Adrenal gland (tissue), 12 donors: ENCODE measurements around the gene DOCK6. TPM values are rescaled to one million over a fixed set of nuclear protein-coding genes. Genes with fewer than 3 reads are reported as not detected.

Source experiments
- DNase-seq, 7 donors: peaks; one replicate each; pipeline ENCODE4 v3.0.0-alpha.2; 2019 to 2020
- H3K27ac ChIP-seq, 5 donors: fragments of 200-600 bp; sonication (generic) in 4 of 5; 1 replicate in 3 of 5; 2 replicates in 2 of 5; pipeline versions ENCODE4 v1.5.1 to v1.8.0; 2016 to 2020; ENCODE audit warnings: mild to moderate bottlenecking in 1 of 5
- H3K27me3 ChIP-seq: fragments of 200-600 bp; 2 replicates; pipeline ENCODE4 v1.8.0; 2021
- H3K36me3 ChIP-seq, 2 donors: fragments of 200-600 bp; replicated peaks in 1 of 2; 1 replicate in 1 of 2; 2 replicates in 1 of 2; pipeline versions ENCODE4 v1.5.1 to v1.8.0; 2018 to 2022
- H3K4me1 ChIP-seq, 2 donors: fragments of 200-600 bp; replicated peaks in 1 of 2; 1 replicate in 1 of 2; 2 replicates in 1 of 2; pipeline versions ENCODE4 v1.5.1 to v1.8.0; 2018 to 2021
- H3K4me3 ChIP-seq, 4 donors: fragments of 200-600 bp; sonication (generic) in 3 of 4; one replicate each; pipeline ENCODE4 v1.5.1; 2016 to 2018
- H3K9me3 ChIP-seq, 3 donors: fragments of 200-600 bp; sonication (generic) in 1 of 3; replicated peaks in 1 of 3; 1 replicate in 2 of 3; 2 replicates in 1 of 3; pipeline versions ENCODE4 v1.5.1 to v1.8.0; 2016 to 2021
- CTCF ChIP-seq, 6 experiments: fragments of 450-650 bp in 4 of 6; fragments of 200-600 bp in 2 of 6; sonication (generic) in 1 of 6; IDR thresholded peaks; 1 replicate in 5 of 6; 2 replicates in 1 of 6; pipeline versions ENCODE4 v1.5.1 to v1.8.0; 2016 to 2021; ENCODE audit warnings: antibody characterized with exemption in 6 of 6, mild to moderate bottlenecking in 2 of 6, moderate library complexity in 1 of 6
- POLR2A ChIP-seq, 2 donors: fragments of 450-650 bp; IDR thresholded peaks; one replicate each; pipeline ENCODE4 v1.6.1; 2017; ENCODE audit warnings: antibody characterized with exemption in 2 of 2, mild to moderate bottlenecking in 2 of 2, moderate library complexity in 1 of 2
- WGBS, 4 donors: extraction: QIAGEN DNeasy Blood & Tissue Kit in 2 of 4; methylation state at CpG; one replicate each; pipeline versions ENCODE4 v1.1.5 to v1.1.7; 2013 to 2017; 5-methylcytosine and 5-hydroxymethylcytosine counted together
- intact Hi-C, 2 donors: fragments of 100-400 bp; cut with DNase I; formaldehyde crosslinking; loops; one replicate each; pipeline versions ENCODE4 v1.14.1 to v1.15.0; 2022 to 2023
- polyA plus RNA-seq, 3 donors: library from polyadenylated mRNA; stranded (reverse); fragments of 200-250 nt in 2 of 3; fragments of 350-450 nt in 1 of 3; fragmentation: Illumina TruSeq in 1 of 3; extraction: RNeasy Lipid Tissue Mini Kit (QIAGEN cat#74804) in 1 of 3; gene quantifications; one replicate each; pipeline ENCODE4 v1.2.3, GENCODE V29; 2013 to 2014
- total RNA-seq, 9 donors: library from RNA; depleted of rRNA in 4 of 9; stranded (reverse); fragments of >200 nt in 4 of 9; fragments of 120-200 nt in 1 of 9; fragmentation: NEBNext Ultra II Directional in 1 of 9; extraction: Animal tissue kit (Norgen Biotek cat#: 25700) in 1 of 9; gene quantifications; one replicate each; pipeline versions ENCODE4 v1.1.0 to v1.2.4, GENCODE V29; 2013 to 2023
- donor health status: healthy with polysubstance abuse.
- donor health status: Bipolar disorder and iron deficiency.
- donor health status: DM: yes; HTN: yes; CAD: no.
- donor health status: DM: no; HTN: no; CAD: no.
- donor health status: DM: no; HTN: no; CAD: no.
- donor health status: DM: yes; HTN: yes; CAD: no.

The DOCK6 gene
- total and polyA plus RNA-seq, 12 donors, result 4.5 to 152 (median 38.3) TPM

- no peak for TF ChIP-seq POLR2A (IDR thresholded peaks at IDR 0.05)
- no peak for TF ChIP-seq CTCF (IDR thresholded peaks at IDR 0.05)
- intact Hi-C loops, result no loop called here
- Histone ChIP-seq H3K4me3 (no peak overlapping the region), H3K27ac (no peak overlapping the region), H3K9me3 (no peaks in the 10 kb centered on the region), H3K4me1 (peaks cover 4 to 10% of the 10 kb centered on the region in 2 donors), H3K27me3 (no peaks in the 10 kb centered on the region), H3K36me3 (no peaks in the 10 kb centered on the region)
- WGBS, 4 donors, result 93 to 96% (median 95%) methylated on average over 6 of the region's 6 CpGs
- DNase-seq, result no peak
These were observed 1.4 kb upstream of the DOCK6 start for GRCh38 chr19:11263726-11264125.

GRCh38 chr19:11261431-11261970 is 823 bp downstream of the DOCK6 start:
- Histone ChIP-seq H3K4me3 (peak overlapping the region in 3 of 4 donors; percentile 82 to 90 (median 89)), H3K27me3 (no peaks in the 10 kb centered on the region), H3K27ac (peak overlapping the region in 4 of 5 donors; percentile 65 to 95 (median 75)), H3K4me1 (peaks cover 4 to 10% of the 10 kb centered on the region in 2 donors), H3K36me3 (no peaks in the 10 kb centered on the region), H3K9me3 (no peaks in the 10 kb centered on the region)
- TF ChIP-seq CTCF (IDR thresholded peaks at IDR 0.05), result no peak
- TF ChIP-seq POLR2A (IDR thresholded peaks at IDR 0.05), result no peak
- WGBS, 4 donors, result 24 to 67% (median 34%) methylated on average over 1 to 18 of the region's 18 CpGs
- intact Hi-C loops, result no loop called here
- DNase-seq, result no peak

- H3K27me3 ChIP-seq, result no peaks in the 10 kb centered on the region
- H3K36me3 ChIP-seq, result no peaks in the 10 kb centered on the region
- intact Hi-C loops, result no loop called here
- TF ChIP-seq POLR2A (IDR thresholded peaks at IDR 0.05), result no peak
- TF ChIP-seq CTCF (IDR thresholded peaks at IDR 0.05), result no peak
- peak overlapping the region in 1 of 4 donors; percentile 89 for H3K4me3 ChIP-seq
- 79 to 87% (median 83%) methylated on average over 5 of the region's 5 CpGs for WGBS, 4 donors
- peak overlapping the region in 2 of 5 donors; percentile 73 to 95 for H3K27ac ChIP-seq
- DNase-seq, result no peak
- no peaks in the 10 kb centered on the region for H3K9me3 ChIP-seq
- H3K4me1 ChIP-seq, result peaks cover 4 to 10% of the 10 kb centered on the region in 2 donors
These were observed 1.3 kb downstream of the DOCK6 start for GRCh38 chr19:11260996-11261395.

- no peaks in the 10 kb centered on the region for H3K27me3 ChIP-seq
These were observed 4.4 kb downstream of the DOCK6 start for GRCh38 chr19:11257846-11258380.

More at GRCh38 chr19:11257846-11258380, 4.4 kb downstream of the DOCK6 start:
- Histone ChIP-seq H3K4me3 (no peak overlapping the region), H3K36me3 (no peaks in the 10 kb centered on the region), H3K9me3 (no peaks in the 10 kb centered on the region), H3K4me1 (peaks cover 4 to 8% of the 10 kb centered on the region in 2 donors), H3K27ac (no peak overlapping the region)
- no peak for DNase-seq
- no peak for TF ChIP-seq POLR2A (IDR thresholded peaks at IDR 0.05)
- no peak for TF ChIP-seq CTCF (IDR thresholded peaks at IDR 0.05)
- WGBS, 4 donors, result 86 to 99% (median 88%) methylated on average over 3 of the region's 3 CpGs
- intact Hi-C loops, result no loop called here
